Hypothalamus (tissue), 51 donors: ENCODE results near the gene CNPY2.
"Not testable (repeated sequence)": the region's sequence is repeated elsewhere in the genome, so short reads cannot be mapped to it uniquely, and the experiment has no call there.

ENCODE experiments used
- DNase-seq, 51 donors: peaks; one replicate each; lab custom pipeline; 2025; lab: John Stamatoyannopoulos, UW

Gene CNPY2

DNA sequence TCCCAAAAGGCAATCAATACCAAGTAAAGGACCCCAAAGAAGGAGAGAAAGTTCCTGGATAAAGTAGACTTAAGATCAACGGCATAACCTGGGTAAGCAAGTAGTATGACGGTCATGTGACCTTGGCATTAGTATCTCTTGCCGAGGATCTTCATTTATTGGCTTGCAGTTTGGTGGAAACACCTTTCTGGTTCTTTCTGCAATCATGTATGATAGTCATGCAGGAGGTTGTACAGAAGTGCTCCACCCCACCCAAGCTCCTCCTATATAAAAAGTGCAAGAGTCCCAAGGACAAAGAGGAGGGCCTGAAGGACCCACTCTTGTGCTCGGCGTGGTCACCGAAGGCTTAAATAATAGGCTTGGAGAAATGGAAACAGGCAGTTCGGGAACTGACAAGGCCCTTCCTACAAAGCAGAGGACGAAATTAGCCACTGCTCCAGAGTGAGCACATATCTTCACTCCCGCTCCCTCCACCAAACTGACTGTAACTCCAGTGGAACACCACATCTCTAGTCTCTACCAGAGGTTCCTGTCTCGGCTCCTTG, 16.4 kb downstream of the CNPY2 start:
- DNase-seq = peak in 3 of 51 donors; percentile 34 to 61 (median 38)

DNA sequence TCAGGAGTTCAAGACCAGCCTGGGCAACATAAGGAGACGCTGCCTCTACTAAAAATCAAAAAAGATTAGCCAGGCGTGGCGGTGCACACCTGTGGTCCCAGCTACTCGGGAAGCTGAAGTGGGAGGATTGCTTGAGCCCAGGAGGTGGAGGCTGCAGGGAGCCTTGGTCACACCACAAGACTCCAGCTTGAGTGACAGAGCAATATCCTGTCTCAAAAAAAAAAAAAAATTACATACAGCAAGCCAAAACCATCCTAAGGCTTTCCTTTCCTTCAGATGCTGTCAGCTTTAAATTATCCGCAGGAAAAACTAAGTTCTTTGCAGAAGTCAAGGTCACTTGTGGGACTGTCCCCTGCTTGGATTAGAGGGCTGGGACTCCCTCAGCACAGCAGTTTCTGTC, 17.0 kb downstream of the CNPY2 start:
- DNase-seq = no peak

DNA sequence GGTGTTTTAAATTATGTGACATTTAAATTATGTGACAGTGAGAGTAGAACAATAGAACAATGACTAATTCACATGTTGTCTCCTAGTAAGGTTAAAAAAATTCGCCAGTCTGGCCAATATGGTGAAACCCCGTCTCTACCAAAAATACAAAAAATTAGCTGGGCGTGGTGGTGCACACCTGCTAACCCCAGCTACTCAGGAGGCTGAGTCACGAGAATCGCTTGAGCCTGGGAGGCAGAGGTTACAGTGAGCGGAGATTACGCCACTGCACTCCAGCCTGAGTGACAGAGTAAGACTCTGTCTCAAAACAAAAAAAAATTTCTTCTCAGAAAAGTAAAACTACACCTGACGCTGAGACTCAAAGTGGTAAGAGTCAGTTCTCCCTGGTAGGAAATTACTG, 18.4 kb downstream of the CNPY2 start:
- no peak for DNase-seq

DNA sequence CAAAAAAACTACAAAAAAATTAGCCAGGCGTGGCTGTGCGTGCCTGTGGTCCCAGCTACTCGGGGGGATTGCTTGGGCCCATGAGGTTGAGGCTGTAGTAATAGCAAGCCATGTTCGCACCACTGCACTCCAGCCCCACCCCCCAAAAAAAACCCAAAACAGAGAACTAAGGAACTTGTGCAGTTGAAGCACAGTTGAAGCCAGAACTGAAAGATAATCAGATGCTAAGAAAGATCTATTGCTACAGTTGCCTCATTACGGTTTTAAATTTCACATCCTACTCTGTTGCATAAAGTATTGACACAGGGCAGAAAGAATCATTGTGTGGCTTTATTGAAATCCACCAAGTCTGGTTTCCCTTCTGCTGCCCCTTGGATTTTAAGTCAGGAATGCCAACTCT, 19.5 kb downstream of the CNPY2 start:
- no peak for DNase-seq

DNA sequence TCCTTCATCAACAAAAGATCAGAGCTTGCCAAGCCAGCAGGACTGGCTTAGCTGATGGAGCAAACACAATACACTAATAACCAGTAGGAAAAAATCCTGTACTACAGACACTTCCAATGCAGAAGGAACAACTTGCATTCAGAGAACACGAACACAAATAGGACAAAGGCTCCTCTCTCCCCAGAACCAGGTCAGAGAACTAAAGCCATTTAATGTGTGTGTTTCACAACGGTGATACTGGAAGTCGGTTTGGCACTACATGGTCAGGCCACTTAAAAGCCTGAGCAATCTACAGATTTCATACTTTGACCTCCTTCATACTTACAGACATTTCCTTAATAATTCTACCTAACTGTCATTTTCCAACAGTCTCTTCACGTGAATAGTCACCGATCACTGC, 22.0 kb downstream of the CNPY2 start:
- no peak for DNase-seq

DNA sequence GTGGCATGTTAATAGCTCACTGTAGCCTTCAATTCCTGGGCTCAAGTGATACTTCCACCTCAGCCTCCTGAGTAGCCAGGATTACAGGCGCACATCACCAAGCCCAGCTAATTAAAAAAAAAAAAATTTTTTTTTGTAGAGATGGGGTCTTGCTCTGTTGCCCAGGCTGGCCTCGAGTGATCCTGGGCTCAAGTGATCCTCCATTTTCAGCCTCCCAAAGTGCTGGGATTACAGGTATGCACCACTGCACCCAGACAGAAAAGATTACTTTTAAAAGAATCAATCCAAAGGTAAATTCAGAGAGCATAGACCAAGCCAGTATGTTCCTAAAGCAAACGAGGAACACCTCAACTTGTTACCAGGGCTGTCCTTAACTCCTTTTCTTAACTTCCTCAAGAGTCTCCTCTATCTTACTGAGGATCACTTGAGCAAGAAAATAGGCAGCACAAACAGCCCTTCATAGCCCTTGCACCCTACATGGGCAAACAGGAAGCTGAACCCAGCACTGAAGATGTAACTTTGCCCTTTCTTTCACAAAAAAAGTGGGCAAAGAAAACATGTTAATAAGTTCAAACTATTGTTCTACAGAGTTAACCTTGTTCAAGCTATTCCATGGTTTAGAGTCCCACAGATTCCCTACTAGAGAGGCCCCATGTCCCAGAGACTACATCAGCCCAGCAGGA, 26.9 kb downstream of the CNPY2 start:
- DNase-seq = no peak

DNA sequence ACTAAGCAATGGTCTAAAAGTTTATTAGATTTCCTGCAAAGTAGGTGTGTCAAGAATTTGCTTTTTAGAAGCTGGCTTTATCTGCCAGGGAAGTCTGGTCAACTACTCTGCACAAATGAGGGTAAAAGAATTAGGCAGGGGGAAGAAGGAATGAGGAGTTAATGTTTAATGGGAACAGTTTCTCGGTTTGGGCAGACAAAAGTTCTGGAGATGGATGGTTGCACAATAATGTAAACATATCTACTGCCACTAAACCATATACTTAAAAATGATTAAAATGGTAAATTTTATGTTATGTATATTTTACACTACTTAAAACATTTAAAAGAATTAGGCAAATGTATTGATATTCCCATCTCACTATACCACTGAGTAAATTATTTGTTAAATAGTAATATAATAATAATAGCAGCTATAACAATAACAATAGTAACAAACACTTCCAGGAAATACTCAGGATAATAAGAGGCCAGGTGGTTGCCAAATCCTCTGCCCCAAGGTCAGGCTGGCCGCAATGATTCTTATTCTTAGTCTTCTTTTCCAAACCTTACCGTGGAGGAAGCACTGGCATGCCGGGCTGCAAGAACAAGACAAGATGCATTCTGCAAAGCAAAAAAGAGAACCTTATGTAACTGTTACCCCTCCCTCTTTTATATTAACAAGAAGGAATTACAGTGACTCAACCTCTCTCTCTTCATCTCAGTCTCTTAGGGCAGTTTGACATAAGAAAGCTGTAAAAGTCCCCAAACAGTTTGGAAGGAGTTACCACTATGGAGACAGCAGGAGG, 29.6 kb downstream of the CNPY2 start:
- no peak for DNase-seq

DNA sequence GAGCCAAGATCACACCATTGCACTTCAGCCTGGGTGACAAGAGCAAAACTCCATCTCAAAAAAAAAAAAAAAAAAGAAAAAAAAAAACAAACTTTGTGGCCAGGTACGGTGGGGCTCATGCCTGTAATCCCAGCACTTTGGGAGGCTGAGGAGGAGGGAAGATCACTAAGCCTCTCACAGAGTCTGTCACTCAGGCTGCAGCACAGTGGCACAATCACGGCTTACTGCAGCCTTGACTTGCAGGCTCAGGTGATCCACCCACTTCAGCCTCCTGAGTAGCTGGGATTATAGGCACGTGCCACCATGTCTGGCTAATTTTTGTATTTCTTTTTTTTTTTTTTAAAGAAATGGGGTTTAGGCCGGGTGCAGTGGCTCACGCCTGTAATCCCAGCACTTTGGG, 31.5 kb downstream of the CNPY2 start:
- not testable (repeated sequence) for DNase-seq

DNA sequence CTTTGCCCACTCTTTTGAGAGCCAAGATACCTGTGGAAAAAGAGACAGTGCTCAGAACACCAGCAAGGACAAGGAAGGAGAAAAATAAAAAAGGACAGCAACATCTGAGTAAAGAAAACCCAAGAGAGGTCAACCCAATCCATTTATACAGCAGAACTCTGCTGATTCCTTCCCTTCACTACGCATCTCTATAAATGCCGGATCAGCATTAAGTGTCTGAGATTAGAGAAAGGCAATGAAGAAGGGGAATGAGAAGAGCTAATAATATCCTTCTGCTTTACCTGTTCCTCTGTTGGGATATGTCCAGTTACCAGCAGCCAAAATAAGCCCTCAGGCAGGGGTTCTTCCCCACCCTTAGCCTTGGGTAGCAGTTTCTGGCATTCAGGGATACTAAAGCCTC, 33.2 kb downstream of the CNPY2 start:
- DNase-seq = no peak

DNA sequence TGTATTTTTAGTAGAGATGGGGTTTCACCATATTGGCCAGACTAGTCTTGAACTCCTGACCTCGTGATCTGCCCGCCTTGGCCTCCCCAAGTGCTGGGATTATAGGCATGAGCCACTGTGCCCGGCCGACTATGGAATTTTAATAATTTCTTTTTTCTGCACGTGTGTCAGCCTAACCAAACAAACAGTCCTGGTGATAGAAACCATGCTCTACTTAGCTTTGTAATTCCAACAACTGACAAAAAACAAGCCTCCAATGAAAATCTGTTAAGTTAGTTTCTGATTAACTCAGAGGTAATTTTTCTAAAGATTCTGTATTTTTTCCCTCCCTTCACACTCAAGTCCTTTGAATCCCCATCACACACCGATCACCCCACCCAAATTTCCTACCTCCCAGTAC, 33.8 kb downstream of the CNPY2 start:
- no peak for DNase-seq

DNA sequence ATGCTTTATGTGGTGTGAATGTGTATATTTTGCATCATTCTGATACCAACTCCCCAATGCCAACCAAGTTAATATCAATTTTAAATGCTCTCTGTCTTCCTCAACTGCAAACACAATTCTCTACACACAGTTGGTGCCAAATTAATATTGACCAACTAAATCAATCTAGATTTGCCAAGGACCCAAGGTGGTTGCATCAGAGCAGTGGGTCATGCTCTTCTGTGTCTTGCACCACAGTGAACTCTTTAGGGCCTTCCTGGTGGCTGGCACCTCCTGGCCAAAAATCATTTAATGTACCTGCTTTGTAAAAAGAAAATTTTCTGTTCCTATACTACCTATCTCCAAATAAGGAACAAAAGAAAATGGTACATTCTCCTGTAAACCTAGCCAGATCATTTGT, 34.9 kb downstream of the CNPY2 start:
- DNase-seq = no peak

DNA sequence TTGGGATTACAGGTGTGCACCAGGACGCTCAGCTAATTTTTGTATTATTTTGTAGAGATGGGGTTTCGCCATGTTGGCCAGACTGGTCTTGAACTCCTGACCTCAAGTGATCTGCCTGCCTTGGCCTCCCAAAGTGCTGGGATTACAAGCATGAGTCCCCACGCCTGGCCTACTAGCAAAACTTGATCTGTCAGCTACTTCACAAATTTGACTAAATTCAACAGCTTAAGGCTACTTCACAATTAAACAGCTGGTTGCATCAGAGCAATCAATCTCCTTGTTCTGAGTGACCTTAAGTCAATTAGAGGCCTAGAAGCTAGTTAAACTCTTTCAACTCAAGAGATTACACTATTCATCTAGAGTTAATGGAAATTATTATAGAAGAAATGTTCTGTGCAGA, 36.9 kb downstream of the CNPY2 start:
- no peak for DNase-seq

DNA sequence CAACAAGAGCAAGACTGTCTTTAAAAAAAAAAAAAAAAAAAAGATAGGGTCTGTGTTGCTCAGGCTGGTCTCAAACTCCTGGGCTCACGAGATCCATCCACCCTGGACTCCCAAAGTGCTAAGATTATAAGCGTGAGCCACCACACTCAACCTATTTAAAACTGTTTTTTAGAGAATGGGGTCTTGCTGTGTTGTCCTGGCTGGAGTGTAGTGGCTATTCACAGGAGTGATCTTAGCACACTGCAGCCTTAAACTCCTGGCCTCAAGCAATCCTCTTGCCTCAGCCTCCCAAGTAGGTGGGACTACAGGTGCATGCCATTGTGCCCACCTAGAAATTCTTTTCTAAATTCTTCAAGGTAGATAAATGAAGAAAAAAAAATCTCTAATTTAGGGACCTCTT, 41.5 kb downstream of the CNPY2 start:
- DNase-seq = no peak

DNA sequence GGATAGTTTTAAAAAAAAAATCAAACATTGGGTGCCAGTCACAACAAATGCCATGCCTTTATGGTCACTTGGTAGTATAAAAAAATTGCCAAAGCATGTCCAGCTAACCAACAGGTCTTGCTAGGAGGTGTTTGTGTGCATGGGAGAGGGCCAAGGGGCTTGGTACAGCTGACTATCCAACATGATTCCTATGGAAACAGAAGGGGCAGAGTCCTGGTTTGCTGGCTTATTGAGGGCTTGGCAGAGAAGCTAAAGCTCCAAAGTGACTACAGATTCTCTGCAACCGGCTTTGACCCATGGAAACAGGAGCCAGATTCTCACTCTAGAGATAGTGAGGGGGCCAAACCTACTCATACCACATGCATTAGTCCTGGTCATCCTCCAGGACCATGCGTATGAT, 43.3 kb downstream of the CNPY2 start:
- not testable (repeated sequence) for DNase-seq

DNA sequence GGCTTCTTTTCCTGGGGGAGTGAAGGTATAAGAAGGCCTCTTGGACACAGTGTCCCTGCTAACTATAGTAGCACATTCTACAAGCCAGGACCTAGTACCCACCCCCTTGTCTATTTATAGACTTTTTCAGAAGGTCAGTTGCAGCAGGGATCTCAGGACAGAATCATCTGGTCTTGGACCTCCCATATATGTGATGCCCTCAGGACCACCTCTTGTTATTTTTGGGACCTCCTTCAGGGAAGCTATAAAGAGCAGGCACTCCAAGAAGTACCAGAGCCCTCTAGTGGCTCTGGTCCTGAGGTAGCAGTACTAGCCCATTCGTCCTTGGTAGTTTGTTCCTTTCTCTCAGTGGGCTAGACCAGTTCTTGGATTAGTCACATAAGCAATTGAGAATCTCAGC, 44.8 kb downstream of the CNPY2 start:
- no peak for DNase-seq

DNA sequence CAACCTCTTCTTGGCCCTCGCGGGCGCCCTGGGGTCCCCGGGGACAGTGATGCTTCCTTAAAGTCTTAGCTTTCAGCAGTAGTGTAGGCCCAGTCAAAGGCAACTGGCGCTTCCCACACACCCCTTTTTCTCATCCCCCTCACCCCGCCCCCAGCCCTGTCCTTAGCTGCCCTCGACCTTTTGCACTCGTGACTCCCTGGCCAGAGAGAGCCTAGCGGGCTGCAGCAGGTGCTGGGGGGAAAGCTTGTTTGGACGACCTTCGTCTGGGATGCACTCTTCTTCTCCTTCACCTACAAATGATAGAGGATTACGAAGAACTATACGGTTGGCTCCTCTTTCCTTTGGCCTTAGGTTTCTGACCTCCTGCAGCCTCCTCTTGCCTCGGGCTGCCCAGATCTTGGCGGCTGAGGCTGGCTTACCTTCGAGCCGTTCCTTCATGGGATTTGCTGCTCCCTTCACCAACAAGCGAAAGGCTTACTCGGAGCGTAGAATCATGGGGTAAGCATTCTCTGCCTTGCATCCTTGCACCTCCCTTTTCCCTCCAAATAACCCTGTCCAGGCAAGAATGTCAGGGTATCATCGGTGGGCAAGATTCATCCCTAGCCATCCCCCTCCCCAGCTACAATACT, 48.2 kb downstream of the CNPY2 start:
- DNase-seq = peak in 7 of 51 donors; percentile 31 to 49 (median 38)

DNA sequence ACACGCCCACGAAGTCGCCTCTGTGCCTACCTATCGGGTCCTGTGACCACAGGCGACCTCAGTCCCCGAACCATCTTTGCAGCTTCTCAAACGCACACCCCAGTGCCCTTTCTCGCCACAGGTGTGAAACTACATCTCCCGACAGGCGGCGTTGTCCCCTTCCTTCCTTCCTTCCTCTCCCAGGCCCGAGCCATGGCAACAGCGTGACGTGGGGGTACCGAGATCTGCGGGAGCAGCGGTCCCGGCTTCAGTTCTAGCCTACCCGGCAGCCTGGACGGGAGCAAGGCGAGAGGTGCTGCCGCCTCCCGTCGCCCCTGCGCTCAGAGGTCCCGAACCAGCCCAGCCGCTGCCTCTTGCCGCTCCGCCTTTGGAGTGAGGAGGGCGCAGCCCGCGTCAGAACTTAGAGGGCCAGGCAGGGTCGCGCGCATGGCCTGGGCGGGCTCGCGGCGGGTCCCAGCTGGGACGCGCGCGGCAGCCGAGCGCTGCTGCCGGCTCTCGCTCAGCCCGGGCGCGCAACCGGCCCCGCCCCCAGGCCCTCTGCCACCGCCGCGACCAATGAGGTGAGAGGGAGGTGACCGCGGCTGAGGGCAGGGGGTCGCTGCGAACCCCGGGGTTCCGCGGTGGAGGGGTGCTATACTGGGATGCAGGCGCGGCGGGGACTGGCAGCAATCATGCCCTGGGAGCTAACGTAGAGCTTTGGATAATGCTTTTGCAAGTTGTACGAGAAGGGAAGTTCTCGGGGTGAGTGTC, 48.9 kb downstream of the CNPY2 start, which contains the start of gene COQ10A:
COQ10A (plus strand) TSS at position 250 of the 750 bp plus-strand sequence; CDS start at position 427, 177 bp downstream.
- peak; percentile 30 to 92 (median 80) for DNase-seq

DNA sequence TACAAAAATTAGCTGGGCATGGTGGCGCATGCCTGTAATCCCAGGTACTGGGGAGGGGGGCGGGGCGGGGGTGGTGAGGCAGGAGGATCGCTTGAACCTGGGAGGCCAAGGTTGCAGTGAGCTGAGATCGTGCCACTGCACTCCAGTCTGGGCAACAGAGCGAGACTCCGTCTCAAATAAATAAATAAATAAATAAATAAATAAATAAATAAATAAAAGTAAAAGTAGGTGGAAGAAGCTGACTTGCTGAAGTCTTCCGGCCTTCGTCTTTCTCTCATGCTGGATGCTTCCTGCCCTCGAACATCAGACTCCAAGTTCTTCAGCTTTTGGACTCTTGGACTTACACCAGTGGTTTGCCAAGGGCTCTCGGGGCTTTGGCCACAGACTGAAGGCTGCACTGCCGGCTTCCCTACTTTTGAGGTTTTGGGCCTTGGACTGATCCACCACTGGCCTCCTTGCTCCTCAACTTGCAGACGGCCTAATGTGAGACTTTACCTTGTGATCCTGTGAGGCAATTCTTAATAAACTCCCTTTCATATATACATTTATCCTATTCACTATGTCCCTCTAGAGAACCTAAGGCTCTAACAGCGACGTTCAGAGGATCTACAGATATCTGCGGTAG, 49.6 kb downstream of the CNPY2 start:
- DNase-seq = peak in 2 of 51 donors; percentile 9 to 51

DNA sequence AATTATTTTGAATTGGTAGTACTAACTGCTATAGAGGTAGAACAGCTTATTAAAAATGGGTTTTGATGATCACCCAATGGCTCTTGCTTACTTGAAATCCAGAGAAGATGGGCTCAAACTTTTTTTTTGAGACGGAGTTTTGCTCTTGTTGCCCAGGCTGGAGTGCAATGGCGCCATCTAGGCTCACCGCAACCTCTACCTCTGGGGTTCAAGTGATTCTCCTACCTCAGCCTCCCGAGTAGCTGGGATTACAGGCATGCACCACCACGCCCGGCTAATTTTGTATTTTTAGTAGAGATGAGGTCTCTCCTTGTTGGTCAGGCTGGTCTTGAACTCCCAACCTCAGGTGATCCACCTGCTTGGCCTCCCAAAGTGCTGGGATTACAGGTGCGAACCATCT, 52.8 kb downstream of the CNPY2 start:
- not testable (repeated sequence) for DNase-seq
